Astrocyte (in vitro differentiated cells and primary cell): ENCODE results near the gene BCL11B.
"Not testable (repeated sequence)": the region's sequence is repeated elsewhere in the genome, so short reads cannot be mapped to it uniquely, and the experiment has no call there.

ENCODE experiments used
- EZH2 ChIP-seq: IDR thresholded peaks from 2 replicates; pipeline ENCODE4 v1.6.1; 2012; ENCODE audit warnings: mild to moderate bottlenecking, low read length, inconsistent platforms; ENCODE audit not compliant: insufficient read depth
- TF ChIP-seq, protein P1 (sequence below): IDR thresholded peaks from 2 replicates; pipeline ENCODE4 v1.5.1; 2011; ENCODE audit warnings: low read depth, mild to moderate bottlenecking, inconsistent platforms, low read length, moderate library complexity; ENCODE audit not compliant: insufficient read depth

DNA sequence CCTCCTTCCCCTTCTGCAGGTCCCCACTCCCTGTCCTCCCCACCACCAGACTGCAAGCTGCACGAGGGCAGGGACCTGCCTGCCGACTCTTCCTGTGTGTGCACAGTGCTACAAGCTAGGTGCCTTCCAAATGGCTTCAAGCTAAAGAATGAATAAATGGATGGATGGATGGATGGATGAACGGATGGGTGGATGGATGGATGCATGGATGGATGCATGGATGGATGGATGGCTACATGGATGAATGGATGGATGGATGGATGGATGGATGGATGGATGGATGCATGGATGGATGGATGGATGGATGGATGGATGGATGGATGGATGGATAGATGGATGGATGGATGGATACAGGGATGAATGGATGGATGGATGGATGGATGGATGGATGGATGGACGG lies 43.2 kb downstream of the BCL11B start:
- not testable (repeated sequence) for TF ChIP-seq EZH2
- TF ChIP-seq, protein P1, sequence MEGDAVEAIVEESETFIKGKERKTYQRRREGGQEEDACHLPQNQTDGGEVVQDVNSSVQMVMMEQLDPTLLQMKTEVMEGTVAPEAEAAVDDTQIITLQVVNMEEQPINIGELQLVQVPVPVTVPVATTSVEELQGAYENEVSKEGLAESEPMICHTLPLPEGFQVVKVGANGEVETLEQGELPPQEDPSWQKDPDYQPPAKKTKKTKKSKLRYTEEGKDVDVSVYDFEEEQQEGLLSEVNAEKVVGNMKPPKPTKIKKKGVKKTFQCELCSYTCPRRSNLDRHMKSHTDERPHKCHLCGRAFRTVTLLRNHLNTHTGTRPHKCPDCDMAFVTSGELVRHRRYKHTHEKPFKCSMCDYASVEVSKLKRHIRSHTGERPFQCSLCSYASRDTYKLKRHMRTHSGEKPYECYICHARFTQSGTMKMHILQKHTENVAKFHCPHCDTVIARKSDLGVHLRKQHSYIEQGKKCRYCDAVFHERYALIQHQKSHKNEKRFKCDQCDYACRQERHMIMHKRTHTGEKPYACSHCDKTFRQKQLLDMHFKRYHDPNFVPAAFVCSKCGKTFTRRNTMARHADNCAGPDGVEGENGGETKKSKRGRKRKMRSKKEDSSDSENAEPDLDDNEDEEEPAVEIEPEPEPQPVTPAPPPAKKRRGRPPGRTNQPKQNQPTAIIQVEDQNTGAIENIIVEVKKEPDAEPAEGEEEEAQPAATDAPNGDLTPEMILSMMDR: not testable (repeated sequence)
